Measurements from ENCODE around the gene WDR37.

GRCh38 chr10:1026578-1026977 lies 29.6 kb upstream of the WDR37 start:
- TF ChIP-seq POLR2A (IDR thresholded peaks at IDR 0.05; ENCODE audit: low read length) = no peak
- TF ChIP-seq GATA1 (IDR thresholded peaks at IDR 0.05; ENCODE audit: low read depth, low read length) = no peak

Data from erythroblast (primary cell).